ENCODE measurements around the gene ZNF644.

- no peak for TF ChIP-seq CTCF (IDR thresholded peaks at IDR 0.05; ENCODE audit: insufficient read depth, low read depth, low read length)
- no peak for TF ChIP-seq EZH2 (IDR thresholded peaks at IDR 0.05; ENCODE audit: insufficient read depth, low read length)
These were observed 34.9 kb downstream of the ZNF644 start for GRCh38 chr1:90986953-90987352.
